GM11168 (cell line): ENCODE data around the gene TRIM5.
"Not testable (repeated sequence)": the region's sequence is repeated elsewhere in the genome, so short reads cannot be mapped to it uniquely, and the experiment has no call there.

Source experiments
- in situ Hi-C: fragments of 300-500 bp; cut with MboI; formaldehyde crosslinking; loops from one replicate; pipeline ENCODE4 v1.12.0; 2022; ENCODE audit warnings: low sequenced_read_pairs; ENCODE audit not compliant: unreplicated experiment

Gene TRIM5

GRCh38 chr11:5689551-5689983 lies 4.7 kb upstream of the TRIM5 start, which contains the start of gene TRIM22:
Gene TRIM22, plus strand, starts transcription at chr11:5689790. Its CDS starts 6,443 bp downstream, at chr11:5696233.
- in situ Hi-C loops = no loop called here

DNA sequence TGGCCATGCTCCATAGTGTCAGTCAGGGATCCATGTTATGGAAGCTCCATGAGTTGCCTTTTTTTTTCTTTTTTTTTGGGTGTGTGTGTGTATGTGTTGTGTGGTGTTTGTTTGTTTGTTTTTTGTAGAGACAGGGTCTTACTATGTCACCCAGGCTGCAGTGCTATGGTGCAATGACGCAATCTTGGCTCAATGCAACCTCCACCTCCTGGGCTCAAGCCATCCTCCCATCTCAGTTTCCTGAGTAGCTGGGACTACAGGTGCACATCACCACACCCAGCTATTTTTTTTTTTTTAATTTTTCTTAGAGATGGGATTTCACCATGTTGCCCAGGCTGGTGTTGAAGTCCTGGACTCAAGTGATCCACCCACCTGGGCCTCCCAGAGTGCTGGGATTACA lies 3.6 kb upstream of the TRIM5 start:
- in situ Hi-C loops = no loop called here

GRCh38 chr11:5686426-5686825 lies 1.6 kb upstream of the TRIM5 start:
- in situ Hi-C loops = no loop called here

DNA sequence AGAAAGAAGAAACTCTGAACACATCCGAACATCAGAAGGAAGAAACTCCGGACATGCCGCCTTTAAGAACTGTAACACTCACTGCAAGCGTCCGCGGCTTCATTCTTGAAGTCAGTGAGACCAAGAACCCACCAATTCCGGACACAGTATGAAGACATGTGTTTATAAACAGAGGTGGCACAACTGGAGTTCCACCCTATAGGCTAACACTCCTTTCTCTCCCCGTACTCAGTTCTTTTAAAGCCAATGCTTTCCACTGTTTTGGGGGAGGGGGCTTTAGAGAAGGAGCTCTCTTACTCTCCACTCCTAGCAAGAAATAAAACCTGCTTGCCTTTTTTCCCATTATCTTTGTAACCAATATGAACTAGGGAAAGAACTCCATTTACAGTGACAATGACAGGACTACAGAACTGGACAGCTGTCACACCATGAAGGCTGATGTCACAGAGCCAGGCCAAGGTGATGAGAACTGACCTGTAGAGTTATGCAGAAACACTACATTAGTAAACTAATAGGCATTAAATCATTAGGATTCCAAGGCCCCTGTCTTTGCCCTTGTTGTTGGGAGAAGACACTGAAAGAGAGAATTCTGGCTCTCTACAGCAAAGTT lies 733 bp downstream of the TRIM5 start:
- in situ Hi-C loops = no loop called here

- in situ Hi-C loops = not testable (repeated sequence)
Measured at GRCh38 chr11:5683620-5684019, 1.3 kb downstream of the TRIM5 start.

DNA sequence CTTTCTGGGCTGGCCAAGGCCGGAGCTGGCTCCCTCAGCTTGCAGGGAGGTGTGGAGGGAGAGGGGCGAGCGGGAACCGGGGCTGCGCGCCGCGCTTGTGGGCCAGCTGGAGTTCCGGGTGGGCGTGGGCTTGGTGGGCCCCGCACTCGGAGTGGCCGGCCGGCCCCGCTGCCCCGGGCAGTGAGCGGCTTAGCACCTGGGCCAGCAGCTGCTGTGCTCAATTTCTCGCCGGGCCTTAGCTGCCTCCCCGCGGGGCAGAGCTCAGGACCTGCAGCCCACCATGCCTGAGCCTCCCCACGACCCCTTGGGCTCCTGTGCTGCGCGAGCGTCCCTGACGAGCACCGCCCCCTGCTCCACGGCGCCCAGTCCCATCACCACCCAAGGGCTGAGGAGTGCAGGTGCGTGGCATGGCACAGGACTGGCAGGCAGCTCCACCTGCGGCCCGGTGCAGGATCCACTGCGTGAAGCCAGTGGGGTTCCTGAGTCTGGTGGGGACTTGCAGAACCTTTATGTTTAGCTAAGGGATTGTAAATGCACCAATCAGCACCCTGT lies 1.9 kb downstream of the TRIM5 start:
- in situ Hi-C loops = not testable (repeated sequence)

- in situ Hi-C loops = no loop called here
Measured at GRCh38 chr11:5679811-5680210, 5.1 kb downstream of the TRIM5 start.

- in situ Hi-C loops = no loop called here
Measured at GRCh38 chr11:5674391-5674790, 10.5 kb downstream of the TRIM5 start.

DNA sequence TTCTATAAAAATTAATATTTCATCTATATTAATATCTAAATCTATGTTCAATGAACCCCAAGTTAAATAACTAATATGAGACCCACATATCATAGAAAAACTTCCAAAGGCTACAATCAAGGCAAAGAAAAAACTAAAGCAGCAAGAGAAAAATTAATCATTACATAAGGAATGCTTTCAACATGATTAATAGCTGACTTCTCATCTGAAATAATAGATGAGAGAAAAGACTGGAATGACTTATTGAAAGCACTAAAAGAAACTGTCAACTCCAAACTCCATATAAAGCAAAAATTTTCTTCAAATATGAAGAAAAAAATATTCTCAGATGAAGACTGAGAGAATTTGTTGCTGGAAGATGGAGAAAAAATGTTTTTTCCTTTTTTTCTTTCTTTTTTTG lies 13.0 kb downstream of the TRIM5 start:
- in situ Hi-C loops = no loop called here

DNA sequence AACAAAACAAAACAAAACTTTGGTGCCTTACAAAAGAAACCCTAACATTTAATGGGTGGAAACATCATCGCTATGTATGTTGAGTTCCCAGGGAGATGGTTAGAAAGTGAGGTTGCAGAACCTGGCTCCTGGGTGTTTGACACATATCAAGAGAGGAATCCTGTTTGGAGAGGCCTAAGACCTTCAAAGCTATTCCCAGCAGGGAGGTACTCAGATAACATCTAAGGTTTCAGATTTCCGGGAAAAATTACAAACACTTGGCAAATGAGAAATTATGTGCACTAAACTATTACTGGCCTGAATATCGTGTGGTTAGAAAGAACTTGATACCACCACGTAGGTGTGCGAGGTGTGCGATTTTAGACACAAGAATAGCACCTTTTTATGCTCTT lies 18.5 kb downstream of the TRIM5 start:
- in situ Hi-C loops = no loop called here

DNA sequence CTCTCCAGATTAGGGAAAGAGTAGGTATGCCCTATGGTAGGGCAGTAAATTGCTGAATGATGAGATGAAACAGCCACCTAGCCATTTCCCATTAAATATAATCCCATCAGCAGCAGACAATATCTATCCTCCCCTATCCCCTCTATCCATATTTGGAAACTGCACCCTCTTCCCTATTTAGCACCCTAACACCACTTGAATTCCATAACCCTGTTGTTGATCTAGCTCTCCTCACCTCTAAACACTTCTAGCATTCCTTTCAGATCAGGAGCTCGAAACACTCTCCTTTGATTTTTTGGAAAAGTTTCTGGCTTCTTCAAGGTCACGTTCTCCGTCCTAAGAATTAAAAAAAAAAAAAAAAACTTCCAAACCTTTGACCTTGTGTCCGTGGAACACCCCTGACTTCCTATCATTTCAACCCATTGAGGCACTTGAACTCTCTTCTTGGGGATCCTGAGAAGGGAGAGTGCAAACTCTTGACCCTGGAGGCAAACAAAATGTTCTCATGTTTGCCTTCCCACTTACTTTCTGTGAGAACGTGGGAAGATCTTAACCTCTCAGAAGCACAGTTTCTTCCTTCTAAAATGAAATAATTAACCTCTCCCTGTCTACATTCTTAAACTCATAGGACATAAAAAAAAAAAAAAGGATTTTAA lies 19.0 kb downstream of the TRIM5 start:
- in situ Hi-C loops = no loop called here

DNA sequence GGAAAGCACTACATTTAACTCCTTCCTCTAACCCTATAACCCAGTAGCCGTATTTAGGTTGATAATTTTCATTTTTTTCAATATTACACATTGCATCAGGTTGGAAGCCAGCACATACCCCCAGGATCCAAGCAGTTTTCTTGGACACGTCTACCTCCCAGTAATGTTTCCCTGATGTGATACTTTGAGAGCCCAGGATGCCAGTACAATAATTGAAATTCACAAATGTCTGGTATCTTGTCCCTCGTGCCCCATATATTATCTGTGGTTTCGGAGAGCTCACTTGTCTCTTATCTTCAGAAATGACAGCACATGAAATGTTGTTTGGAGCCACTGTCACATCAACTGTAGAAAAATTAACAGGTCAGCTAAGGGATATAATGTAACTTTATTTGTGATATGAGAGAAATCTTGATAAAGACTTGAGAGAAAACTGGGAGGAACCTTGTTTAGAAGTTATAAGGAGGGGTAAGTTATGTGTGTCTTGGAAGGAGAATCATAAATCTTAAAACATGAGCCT lies 19.8 kb downstream of the TRIM5 start:
- in situ Hi-C loops = no loop called here

DNA sequence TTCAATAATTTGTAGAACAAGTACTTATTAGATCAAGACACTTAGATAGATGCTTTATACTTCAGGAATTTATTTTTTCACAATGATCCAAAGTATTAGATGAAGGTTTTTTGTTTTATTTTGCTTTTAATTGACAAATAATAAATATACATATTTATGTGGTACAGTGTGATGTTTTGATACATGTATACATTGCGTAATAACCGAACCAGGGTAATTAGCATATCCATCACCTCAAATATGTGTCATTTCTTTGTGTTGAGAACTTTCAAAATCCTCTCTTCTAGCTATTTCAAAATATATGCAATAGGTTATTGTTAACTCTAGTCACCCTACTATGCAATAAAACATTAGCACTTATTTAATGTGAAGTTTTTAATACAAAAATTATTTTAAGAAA lies 21.4 kb downstream of the TRIM5 start:
- in situ Hi-C loops = no loop called here

DNA sequence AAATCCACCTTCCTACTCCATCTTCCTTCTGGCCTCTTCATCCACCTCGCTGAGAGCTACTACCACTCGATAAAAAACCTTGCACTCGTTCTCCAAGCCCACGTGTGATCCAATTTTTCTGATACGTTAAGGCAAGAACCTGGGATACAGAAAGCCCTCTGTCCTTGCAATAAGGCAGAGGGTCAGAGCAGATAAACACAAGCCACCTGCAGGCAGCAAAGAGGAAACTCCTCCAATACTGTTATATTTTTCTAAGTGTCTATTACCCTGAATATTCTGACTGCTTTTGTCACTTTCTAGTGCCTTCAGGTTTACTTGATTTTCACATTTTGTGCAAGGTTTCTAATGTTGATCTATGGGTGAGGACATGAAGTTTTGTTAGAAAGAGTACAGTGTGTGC lies 26.6 kb downstream of the TRIM5 start:
- in situ Hi-C loops = no loop called here

DNA sequence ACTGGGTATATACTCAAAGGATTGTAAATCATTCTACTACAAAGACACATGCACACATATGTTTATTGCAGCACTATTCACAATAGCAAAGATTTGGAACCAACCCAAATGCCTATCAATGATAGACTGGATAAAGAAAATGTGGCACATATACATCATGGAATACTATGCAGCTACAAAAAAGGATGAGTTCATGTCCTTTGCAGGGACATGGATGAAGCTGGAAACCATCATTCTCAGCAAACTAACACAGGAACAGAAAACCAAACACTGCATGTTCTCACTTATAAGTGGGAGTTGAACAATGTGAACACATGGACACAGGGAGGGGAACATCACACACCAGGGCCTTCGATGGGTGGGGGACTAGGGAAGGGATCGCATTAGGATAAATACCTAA lies 27.9 kb downstream of the TRIM5 start:
- in situ Hi-C loops = not testable (repeated sequence)

DNA sequence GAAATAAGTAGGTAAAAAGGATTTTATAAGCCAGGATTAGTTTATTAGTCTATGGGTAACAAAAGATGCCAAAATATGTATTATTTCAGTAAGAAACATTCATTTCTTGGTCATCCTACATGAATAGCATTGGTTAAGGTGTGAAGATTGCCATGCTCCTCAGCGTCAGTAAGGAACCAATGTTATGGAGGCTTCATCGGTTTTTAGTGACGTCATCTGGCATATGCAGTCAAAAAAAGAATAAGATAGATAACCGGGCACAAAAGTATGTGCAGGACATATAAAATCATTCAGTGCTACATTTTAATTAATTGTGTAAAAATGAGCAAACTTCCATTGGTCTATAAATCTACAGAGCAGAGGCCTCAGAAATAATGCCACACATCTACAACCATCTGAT lies 29.4 kb downstream of the TRIM5 start:
- in situ Hi-C loops = no loop called here

DNA sequence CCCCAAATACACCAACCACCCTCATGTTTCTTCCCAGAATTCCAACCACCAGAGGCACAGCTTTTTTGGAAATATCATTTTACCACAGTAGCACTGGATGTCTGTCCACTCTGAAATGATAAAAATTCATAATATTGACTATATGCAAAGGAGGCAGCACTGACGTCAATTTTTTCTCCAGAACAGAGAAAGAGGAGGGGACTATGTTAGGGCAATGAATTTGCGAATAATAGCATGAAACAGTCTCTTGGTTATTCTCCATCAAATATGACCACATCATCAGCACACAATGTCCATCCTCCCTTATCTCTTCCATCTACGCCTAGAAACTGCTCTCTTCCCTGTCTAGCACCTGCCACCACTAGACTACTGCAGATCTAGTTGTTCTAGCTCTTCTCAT lies 38.7 kb downstream of the TRIM5 start:
- in situ Hi-C loops = no loop called here

GRCh38 chr11:5643585-5643984 lies 41.3 kb downstream of the TRIM5 start:
- in situ Hi-C loops = no loop called here

- in situ Hi-C loops = no loop called here
Measured at GRCh38 chr11:5639953-5640352, 44.9 kb downstream of the TRIM5 start.

DNA sequence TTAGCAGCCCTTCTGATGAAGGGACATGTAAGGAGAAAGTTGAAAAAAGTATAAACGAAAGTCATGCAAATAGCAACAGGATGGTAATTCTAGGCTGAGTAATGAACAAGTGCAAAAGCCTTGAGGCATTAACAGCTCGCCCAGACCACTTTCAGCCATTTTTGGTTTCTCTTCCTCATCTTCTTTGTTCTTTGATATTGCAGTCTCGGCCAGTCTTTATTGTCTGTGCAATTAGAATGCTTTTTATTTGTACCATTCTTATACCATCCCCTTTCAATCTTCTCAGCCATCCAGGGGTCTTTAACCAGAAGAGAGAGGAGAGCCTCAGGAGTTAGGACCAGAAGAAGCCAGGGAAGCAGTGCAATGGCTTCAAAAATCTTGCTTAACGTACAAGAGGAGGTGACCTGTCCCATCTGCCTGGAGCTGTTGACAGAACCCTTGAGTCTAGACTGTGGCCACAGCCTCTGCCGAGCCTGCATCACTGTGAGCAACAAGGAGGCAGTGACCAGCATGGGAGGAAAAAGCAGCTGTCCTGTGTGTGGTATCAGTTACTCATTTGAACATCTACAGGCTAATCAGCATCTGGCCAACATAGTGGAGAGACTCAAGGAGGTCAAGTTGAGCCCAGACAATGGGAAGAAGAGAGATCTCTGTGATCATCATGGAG lies 52.8 kb downstream of the TRIM5 start:
- in situ Hi-C loops = no loop called here

GRCh38 chr11:5631417-5631816 lies 53.5 kb downstream of the TRIM5 start:
- in situ Hi-C loops = no loop called here
